HK-2 (cell line): ENCODE measurements around the gene ANKRD36B.
"Not testable (repeated sequence)": the region's sequence is repeated elsewhere in the genome, so short reads cannot be mapped to it uniquely, and the experiment has no call there.

Source experiments
- DNase-seq: peaks from one replicate; pipeline ENCODE4 v3.0.0-alpha.2; 2018; ENCODE audit not compliant: unreplicated experiment

The ANKRD36B gene

DNA sequence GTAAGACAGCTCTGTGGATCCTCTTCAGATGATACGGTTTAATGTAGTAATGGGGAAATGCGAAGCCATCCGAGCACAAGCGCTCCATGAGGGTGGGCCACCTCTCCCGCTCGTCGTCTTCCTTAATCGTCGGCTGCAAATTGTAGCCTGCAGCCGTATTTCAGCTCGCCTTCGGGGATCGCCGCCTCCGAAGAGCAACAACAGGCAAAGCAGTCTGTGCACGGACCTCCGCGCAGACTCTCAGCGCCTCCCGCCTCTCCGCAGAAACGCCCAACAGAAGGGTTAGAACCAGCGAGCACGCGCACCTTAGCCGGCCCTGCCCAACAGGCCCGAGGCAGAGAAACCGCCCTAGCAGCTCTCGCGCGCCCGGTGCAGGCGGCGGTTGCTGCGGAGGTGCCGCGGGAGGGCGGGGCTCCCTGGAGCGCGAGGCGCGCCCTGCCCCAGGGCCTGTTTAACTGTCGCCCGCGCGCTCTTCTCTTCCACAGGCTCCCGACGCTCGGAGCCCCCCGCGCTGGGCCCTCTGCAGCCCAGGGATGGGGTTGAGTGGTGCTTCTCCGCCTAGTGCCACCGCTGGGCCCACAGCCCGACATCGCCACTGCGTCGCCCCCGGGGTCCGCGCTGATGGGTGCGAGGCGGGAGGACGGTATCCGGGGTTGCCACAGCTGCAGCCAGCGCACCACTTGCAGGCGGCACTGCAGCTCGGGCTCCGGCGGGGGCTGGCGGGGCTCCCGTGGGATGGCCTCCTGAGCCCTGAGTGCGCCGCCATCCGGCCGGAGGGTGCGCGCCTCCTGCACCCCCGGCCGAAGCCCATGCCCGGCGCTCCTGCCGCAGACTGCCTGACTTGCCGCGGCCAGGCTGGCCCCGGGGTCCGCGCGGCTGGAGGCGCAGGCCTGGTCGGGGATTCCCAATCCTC lies at the start of gene ANKRD36B:
ANKRD36B (minus strand) TSS at position 280 of the 913 bp plus-strand sequence; CDS start at position 88, 192 bp downstream.
- DNase-seq = peak; percentile 66

GRCh38 chr2:97626049-97626430 lies 36.4 kb upstream of the ANKRD36B start:
- DNase-seq = not testable (repeated sequence)

DNA sequence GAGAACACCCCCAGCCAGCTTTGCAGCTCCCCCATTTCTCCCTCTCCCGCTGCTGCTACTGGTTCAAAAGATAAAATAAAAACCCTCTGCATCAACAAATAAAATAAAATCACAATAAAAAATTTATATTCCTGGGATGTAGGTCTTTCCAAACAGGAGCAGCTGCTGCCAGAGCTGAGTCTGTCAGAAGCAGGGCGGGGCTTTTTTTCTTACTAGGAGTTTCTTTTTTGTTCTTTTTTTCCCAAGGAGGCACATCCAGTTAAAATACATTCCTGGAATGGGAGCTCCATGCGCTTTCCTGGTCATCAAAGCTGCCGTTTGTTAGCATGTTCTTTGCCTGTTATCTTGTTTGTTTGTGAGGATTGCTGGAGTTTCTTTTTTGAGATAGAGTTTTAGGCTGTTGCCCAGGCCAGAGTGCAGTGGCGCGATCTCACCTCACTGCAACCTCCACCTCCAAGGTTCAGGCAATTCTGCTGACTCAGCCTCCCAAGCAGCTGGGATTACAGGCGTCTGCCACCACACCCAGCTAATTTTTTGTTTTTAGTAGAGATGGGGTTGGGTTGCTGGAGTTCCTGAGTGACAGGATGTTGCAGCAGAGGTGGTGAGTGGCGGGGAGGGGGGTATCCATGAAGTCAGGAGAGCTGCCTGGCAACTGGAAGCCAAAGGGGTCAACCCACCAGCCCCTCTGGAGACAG lies 35.8 kb upstream of the ANKRD36B start:
- DNase-seq = not testable (repeated sequence)

GRCh38 chr2:97622976-97623375 lies 33.3 kb upstream of the ANKRD36B start:
- DNase-seq = not testable (repeated sequence)

DNA sequence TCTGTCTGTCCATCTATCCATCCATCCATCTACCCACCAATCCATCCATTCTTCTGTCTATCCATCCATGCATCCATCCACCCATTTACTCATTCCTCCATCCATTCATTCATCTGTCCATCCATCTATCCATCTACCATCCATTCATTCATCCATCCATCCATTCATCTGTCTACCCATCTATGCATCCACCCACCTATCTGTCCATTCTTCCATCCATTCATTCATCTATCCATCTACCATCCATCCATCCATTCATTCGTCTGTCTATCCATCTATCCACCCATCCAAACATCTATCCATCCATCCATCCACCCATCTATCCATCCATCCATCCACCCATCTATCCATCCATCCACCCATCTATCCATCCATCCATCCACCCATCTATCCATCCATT lies 30.8 kb upstream of the ANKRD36B start:
- DNase-seq = not testable (repeated sequence)

DNA sequence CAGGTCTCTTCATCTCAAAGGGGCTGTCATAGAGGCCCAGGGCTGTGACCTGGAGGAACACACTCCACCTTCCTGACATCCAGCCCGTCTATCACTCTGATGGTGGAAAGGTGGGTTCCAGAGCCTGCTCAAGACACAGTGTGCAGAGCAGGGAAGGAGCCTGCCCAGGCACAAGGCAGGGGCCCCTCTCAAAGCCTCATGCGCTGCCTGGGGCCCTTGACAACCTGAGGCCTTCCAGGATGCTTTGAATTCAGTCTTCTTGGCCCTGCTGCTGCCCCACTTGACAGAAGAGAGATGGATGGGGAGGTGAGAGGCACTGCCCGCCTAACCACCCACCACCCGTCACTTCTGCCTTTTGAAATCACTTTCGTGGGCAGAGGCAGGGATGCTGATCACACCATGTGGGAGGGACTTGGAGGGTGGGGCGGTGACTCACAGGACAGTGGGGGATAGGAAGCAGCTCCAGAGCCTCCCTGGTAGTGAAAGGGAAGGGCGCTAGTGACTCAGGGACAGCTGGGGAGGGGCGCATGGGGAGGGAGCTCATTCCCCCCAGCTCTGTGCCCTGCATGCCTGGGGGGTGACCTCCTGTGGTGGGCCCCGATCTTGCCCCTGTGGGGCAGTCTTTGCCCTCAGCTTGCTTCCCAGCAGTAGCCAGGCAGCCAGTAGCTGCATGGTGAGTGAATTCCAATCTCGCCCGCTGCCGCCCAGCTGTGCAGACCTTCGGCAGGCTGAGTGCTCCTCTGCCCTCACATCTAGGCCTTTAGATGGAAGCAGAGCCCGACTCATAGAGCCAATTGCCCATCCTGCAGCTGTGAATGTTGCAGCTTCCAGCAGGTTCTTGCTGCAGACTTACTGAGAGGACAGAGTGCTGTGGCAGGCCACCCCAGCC lies 29.5 kb upstream of the ANKRD36B start:
- DNase-seq = not testable (repeated sequence)

DNA sequence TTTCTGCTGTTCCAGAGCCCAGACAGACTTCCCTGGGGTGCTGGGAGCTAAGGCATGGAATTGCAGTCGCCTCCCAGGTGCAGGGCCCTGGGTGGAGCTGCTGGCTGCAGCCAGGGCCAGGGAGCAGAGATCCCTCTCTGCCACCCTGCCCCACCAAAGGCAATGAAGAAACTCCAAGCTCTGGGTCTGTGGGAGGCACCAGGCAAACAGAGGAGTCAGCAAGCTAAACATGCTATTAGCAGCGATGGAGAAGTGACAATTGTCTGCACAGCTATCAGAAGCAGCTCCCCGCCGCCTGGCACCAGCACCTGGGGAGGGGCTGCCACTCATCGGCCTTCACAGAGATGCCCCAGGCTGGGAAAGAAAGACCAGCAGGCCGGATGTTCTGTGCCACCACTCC lies 28.2 kb upstream of the ANKRD36B start:
- no peak for DNase-seq

DNA sequence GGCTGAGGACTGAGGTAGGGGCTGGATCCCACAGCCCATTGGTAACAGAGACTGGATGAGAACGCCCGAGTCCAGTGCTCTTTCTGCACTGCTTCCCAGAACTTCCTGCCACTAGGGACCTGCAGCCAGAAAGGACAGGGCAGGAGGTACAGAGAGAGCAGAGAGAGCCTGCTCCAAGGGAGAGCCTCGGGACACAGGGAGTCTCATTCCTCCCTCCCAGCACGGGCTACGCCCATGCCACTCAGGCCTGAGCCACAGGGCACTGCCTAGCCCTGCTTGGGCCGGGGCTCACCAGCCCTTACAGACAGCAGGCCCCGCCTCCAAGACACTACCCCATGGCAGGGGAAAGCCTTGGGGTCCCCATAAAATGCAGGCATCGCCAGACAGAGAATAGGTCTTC lies 26.1 kb upstream of the ANKRD36B start:
- not testable (repeated sequence) for DNase-seq

GRCh38 chr2:97611895-97612294 lies 22.2 kb upstream of the ANKRD36B start:
- DNase-seq = not testable (repeated sequence)

DNA sequence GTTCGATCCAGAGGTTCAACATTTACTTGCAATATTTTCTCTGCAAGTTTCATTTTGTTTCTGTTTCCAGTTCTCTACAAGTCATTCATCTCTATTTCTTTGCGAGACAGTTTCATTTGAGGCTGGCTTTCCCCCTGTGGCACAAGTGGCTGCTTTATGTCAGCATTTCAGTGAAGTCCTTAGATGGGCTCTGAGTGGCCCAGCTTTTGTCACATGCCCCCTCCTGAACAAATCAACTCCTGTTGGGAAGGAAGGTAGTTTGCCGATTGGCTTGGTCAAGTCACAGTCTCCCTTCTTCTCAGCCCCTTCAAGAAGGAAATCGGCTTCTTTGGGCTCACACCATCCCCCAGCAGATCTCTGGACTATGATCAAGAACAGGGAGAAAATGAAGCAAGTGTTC lies 19.1 kb upstream of the ANKRD36B start:
- DNase-seq = not testable (repeated sequence)

DNA sequence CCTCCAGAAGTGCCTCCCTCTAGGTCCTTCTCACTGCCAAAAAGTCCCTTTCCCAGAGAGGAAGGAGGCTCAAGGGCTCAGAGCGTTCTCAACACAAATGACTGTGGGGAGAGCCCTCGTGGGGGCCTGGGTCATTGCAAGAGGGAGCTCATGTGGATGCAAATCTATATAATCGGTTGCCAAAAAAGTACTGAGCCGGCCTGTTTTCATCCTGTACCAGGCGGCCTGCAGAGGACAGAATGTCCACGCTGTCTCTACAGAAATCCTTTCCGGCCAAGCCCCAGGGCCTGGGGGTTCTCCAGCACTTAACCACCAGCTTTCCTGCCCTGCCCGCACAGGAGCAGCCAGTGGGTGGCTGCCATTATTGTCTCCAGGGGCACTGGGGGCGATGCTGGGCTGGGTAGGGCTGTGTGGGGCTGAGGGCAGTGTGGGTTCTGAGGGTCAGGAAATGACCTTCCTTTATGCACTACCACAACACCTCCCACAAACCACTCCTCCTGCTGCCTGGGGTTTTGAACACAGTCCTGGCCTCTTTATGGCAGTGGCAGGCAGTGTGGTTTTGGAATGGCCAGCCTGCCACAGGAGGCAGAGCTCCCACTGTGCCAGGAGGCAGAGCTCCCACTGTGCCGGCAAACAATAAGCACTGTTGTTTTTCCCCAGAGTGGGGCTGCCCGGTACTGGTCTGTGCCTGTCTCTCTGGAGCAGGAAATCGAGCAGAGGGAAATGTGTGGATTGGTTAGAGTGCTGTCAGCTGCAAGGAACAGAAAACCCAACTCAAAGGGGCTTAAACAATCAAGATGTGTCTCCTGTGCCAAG lies 16.1 kb upstream of the ANKRD36B start:
- DNase-seq = not testable (repeated sequence)

GRCh38 chr2:97605109-97605508 lies 15.4 kb upstream of the ANKRD36B start:
- not testable (repeated sequence) for DNase-seq

DNA sequence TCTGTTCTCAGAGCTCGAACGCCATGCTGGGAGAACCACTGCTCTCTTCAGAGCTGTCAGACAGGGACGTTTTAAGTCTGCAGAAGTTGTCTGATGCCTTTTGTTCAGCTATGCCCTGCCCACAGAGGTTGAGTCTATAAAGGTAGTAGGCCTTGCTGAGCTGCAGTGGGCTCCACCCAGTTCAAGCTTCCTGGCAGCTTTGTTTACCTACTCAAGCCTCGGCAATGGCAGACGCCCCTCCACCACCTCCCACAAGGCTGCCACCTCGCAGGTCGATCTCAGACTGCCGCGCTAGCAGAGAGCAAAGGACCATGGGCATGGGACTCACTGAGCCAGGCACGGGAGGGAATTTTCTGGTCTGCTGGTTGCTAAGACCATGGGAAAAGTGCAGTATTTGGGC lies 11.9 kb upstream of the ANKRD36B start:
- DNase-seq = not testable (repeated sequence)

GRCh38 chr2:97596180-97596579 lies 6.5 kb upstream of the ANKRD36B start:
- DNase-seq = not testable (repeated sequence)

DNA sequence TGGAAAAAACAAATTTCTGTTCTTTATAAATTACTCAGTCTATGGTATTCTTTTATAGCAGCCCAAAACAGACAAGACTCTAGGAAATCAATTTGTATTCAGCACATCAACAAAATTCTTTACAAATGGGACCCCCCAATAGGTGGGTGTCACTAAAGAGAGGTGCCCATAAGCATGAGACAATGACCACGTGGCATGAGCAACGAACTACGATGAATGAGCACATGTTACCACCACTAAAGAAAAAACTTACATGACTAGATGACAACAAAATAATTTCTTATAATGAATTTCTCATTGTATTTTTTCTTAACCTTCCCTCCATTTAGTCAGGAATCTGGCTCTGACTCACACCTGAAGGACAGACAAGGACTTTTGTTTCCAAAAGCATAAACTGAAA lies 3.8 kb upstream of the ANKRD36B start:
- not testable (repeated sequence) for DNase-seq

GRCh38 chr2:97590515-97591394 lies 1.1 kb upstream of the ANKRD36B start:
- DNase-seq = peak; percentile 78

DNA sequence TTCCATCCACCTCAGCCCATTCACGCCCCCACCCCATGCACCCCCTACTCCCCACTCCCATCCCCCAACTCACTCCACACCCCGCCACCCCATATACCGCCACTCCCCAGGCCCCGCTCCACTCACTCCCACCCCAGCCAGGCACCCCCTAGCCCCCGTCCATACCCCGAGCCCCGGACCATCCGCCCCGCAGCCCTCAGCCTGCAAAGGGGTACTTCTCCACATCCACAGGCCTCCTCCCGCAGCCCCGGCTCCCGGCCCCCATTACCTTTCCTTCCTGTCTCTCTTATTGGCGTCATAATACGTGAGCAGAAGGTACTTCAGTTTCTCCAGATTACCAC lies 450 bp downstream of the ANKRD36B start:
- not testable (repeated sequence) for DNase-seq

DNA sequence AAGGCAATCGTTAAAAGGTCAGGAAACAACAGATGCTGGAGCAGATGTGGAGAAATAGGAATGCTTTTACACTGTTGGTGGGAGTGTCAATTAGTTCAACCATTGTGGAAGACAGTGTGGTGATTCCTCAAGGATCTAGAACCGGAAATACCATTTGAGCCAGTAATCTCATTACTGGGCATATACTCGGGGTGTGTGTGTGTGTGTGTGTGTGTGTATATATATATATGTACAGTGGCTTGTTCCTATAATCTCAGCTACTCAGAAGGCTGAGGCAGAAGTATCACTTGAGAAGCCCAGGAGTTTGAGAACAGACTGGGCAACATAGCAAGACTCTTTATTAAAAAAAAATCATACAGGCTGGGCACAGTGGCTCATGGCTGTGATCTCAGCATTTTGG lies 24.0 kb downstream of the ANKRD36B start:
- DNase-seq = not testable (repeated sequence)

DNA sequence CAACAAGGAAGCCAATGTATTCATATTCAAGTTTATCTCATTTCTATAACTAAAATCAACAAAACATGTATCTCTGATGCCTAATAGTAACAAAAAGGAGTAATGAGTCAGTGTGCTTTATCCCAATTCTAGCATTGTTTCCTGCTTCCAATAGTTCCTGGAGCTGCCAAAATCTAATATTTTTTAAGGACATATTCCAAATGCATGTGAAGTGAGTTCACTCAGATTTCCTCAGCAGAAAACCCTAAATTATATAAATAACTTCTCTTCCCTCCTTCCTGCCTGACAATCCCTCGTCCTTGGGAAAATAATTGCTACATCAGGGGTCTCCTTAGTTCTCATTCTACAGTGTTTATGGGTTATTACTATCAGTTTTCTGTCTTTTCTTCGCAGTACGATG lies 37.3 kb downstream of the ANKRD36B start:
- not testable (repeated sequence) for DNase-seq

DNA sequence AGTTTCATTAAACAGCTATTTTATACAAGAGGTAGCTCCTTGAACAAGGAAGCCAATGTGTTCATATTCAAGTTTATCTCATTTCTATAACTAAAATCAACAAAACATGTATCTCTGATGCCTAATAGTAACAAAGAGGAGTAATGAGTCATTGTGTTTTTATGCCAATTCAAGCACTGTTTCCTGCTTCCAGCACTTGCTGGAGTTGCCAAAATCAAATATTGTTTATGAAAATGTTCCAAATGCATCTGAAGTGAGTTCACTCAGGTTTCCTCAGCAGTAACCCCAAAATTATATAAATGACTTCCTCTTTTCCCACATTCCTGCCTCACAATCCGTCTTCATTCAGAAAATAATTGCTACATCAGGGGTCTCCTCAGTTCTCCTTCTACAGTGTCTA lies 39.2 kb downstream of the ANKRD36B start:
- DNase-seq = not testable (repeated sequence)
